ENCODE measurements around the gene OLR1.

DNA sequence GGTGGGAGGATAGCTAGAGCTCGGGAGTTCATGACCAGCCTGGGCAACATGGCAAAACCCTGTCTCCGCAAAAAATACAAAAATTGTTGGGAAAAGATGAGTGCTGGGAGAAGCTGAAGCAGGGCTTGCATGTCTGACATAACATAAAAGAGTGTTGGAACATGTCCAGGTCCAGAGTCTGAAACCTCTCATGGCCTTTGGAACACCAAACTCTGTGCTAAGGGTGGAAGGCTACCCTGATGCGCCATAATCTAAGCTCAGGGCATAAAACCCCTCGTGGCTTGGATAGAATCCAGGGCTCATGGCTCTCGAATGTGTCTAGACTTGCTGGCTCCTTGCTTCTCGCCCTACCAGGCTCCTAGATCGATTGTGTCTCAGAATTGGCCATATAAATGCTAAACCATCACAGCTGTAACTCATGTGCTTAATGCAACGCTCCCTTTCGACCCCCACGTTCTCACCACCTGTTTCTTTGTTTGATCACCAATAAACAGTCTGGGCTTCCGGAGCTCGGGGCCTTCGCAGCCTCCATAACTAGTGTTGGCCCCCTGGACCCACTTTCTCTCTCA lies 35.2 kb downstream of the OLR1 start:
- TF ChIP-seq CTCF (IDR thresholded peaks at IDR 0.05; ENCODE audit: low read length) (no peak), EZH2 (optimal IDR thresholded peaks at IDR 0.05; ENCODE audit: low read depth, low read length) (no peak)
